ENCODE data around the gene ABHD10.

- TF ChIP-seq, protein P1, sequence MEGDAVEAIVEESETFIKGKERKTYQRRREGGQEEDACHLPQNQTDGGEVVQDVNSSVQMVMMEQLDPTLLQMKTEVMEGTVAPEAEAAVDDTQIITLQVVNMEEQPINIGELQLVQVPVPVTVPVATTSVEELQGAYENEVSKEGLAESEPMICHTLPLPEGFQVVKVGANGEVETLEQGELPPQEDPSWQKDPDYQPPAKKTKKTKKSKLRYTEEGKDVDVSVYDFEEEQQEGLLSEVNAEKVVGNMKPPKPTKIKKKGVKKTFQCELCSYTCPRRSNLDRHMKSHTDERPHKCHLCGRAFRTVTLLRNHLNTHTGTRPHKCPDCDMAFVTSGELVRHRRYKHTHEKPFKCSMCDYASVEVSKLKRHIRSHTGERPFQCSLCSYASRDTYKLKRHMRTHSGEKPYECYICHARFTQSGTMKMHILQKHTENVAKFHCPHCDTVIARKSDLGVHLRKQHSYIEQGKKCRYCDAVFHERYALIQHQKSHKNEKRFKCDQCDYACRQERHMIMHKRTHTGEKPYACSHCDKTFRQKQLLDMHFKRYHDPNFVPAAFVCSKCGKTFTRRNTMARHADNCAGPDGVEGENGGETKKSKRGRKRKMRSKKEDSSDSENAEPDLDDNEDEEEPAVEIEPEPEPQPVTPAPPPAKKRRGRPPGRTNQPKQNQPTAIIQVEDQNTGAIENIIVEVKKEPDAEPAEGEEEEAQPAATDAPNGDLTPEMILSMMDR (IDR thresholded peaks at IDR 0.05): peak; percentile 69 to 97 (median 84)
- TF ChIP-seq POLR2A (IDR thresholded peaks at IDR 0.05): no peak
Measured at GRCh38 chr3:111967651-111968274, 11.1 kb upstream of the ABHD10 start.

Measured in thyroid gland (tissue), 4 donors.